ENCODE results near the gene SCGB2B2. TPM values are rescaled to one million over a fixed set of nuclear protein-coding genes. Genes with fewer than 3 reads are reported as not detected.

Gene SCGB2B2
- total and polyA plus RNA-seq, 7 donors: 0.49 to 1.7 (median 0.71) TPM; not detected in 2

- peaks cover 0 to 10% (median 5%) of the 10 kb centered on the region in 4 donors for H3K9me3 ChIP-seq
- no peaks in the 10 kb centered on the region for H3K4me1 ChIP-seq
- H3K27me3 ChIP-seq: no peaks in the 10 kb centered on the region
- H3K27ac ChIP-seq: no peak overlapping the region
- WGBS, 2 donors: 17 to 29% methylated on average over 4 of the region's 4 CpGs
- intact Hi-C loops (cut with DNase I): loop anchor here (1.0 kb wide), 1 partner anchor 73 kb away; no protein-coding TSS in a partner anchor
- no peak overlapping the region for H3K4me3 ChIP-seq
- no peak for DNase-seq
- no peaks in the 10 kb centered on the region for H3K36me3 ChIP-seq
- TF ChIP-seq POLR2AphosphoS5 (IDR thresholded peaks at IDR 0.05): no peak
- TF ChIP-seq CTCF (IDR thresholded peaks at IDR 0.05): peak; percentile 19 to 69 (median 60)
Observed at GRCh38 chr19:34639491-34640085, 37.4 kb downstream of the SCGB2B2 start.

GRCh38 chr19:34633802-34634201 is 43.2 kb downstream of the SCGB2B2 start:
- Histone ChIP-seq H3K27me3 (no peaks in the 10 kb centered on the region), H3K4me3 (no peak overlapping the region), H3K9me3 (peaks cover 0 to 15% (median 5%) of the 10 kb centered on the region in 4 donors), H3K36me3 (no peaks in the 10 kb centered on the region), H3K27ac (no peak overlapping the region), H3K4me1 (no peaks in the 10 kb centered on the region)
- 78 to 87% methylated on average over 2 of the region's 2 CpGs for WGBS, 2 donors
- DNase-seq: no peak
- TF ChIP-seq EP300 (IDR thresholded peaks at IDR 0.05) (no peak), POLR2A (IDR thresholded peaks at IDR 0.05) (no peak), POLR2AphosphoS5 (IDR thresholded peaks at IDR 0.05) (no peak), CTCF (IDR thresholded peaks at IDR 0.05) (no peak)
- intact Hi-C loops (cut with DNase I): no loop called here

Small RNA genes within 50 kb of the gene (small RNA-seq; reads per million reads assigned to genes)
- 0 reads per million in 3 donors for gene RF00611

Other genes starting within 250 kb of the SCGB2B2 start
- gene UBA2, start 248.8 kb downstream of the SCGB2B2 start, total RNA-seq: 10 to 100 TPM; 55.7 to 99.4 (median 71.8) TPM
- 10 to 100 TPM; 31.8 to 58.5 (median 34.9) TPM for gene UBA2, start 248.8 kb downstream of the SCGB2B2 start, polyA plus RNA-seq
- gene WTIP, start 195.4 kb downstream of the SCGB2B2 start, total RNA-seq: 10 to 100 TPM in 3 of 4 donors, 1 to 10 TPM in 1; 3.3 to 20.5 (median 16.9) TPM
- 1 to 10 TPM; 2.2 to 3.0 (median 3.0) TPM for gene WTIP, start 195.4 kb downstream of the SCGB2B2 start, polyA plus RNA-seq
- gene ZNF302, start 519 bp upstream of the SCGB2B2 start, total RNA-seq: 10 to 100 TPM; 22.7 to 40.6 (median 37.0) TPM
- 10 to 100 TPM in 1 of 3 donors, 1 to 10 TPM in 2; 7.4 to 12.8 (median 9.6) TPM for gene ZNF302, start 519 bp upstream of the SCGB2B2 start, polyA plus RNA-seq
- gene ZNF181, start 57.1 kb upstream of the SCGB2B2 start, total RNA-seq: 10 to 100 TPM; 26.6 to 52.3 (median 42.4) TPM
- 1 to 10 TPM; 4.4 to 8.3 (median 5.4) TPM for gene ZNF181, start 57.1 kb upstream of the SCGB2B2 start, polyA plus RNA-seq
- gene ZNF599, start 96.1 kb upstream of the SCGB2B2 start, total RNA-seq: 10 to 100 TPM in 1 of 4 donors, 1 to 10 TPM in 3; 7.1 to 11.9 (median 7.3) TPM
- 1 to 10 TPM in 2 of 3 donors, under 1 TPM in 1; 0.46 to 5.4 (median 4.2) TPM for gene ZNF599, start 96.1 kb upstream of the SCGB2B2 start, polyA plus RNA-seq
- gene ZNF30, start 249.7 kb upstream of the SCGB2B2 start, total RNA-seq: 1 to 10 TPM; 1.7 to 3.9 (median 1.9) TPM
- 1 to 10 TPM in 1 of 3 donors, under 1 TPM in 2; 0.46 to 1.8 (median 0.60) TPM for gene ZNF30, start 249.7 kb upstream of the SCGB2B2 start, polyA plus RNA-seq

All from sigmoid colon (tissue), 7 donors.